HepG2 (cell line): ENCODE results near the gene CLCN1. TPM values are rescaled to one million over a fixed set of nuclear protein-coding genes. Genes with fewer than 3 reads are reported as not detected.

Experiments used
- ARNTL ChIP-seq: sonication (generic); formaldehyde crosslinking; IDR thresholded peaks from 2 replicates; pipeline ENCODE4 v1.4.0; 2020; ENCODE audit warnings: mild to moderate bottlenecking, missing genetic modification reagents
- BRD4 ChIP-seq: sonication (generic); formaldehyde crosslinking; IDR thresholded peaks from 2 replicates; pipeline ENCODE4 v1.4.0; 2020; ENCODE audit warnings: missing genetic modification reagents
- CENPT ChIP-seq: sonication (generic); formaldehyde crosslinking; IDR thresholded peaks from 2 replicates; pipeline ENCODE4 v1.8.0; 2022; ENCODE audit warnings: low read depth, mild to moderate bottlenecking, moderate library complexity, missing genetic modification reagents
- KDM6A ChIP-seq: IDR thresholded peaks from 2 replicates; pipeline ENCODE4 v1.6.1; 2016; ENCODE audit warnings: low read depth
- KLF11 ChIP-seq: IDR thresholded peaks from 2 replicates; pipeline ENCODE4 v1.6.1; 2016; ENCODE audit warnings: missing compliant biosample characterization
- PATZ1 ChIP-seq: sonication (generic); formaldehyde crosslinking; IDR thresholded peaks from 2 replicates; pipeline ENCODE4 v1.4.0; 2020; ENCODE audit warnings: missing genetic modification reagents
- RARA ChIP-seq: IDR thresholded peaks from 2 replicates; pipeline ENCODE4 v1.6.1; 2016; ENCODE audit warnings: missing genetic modification reagents, missing compliant biosample characterization
- REPIN1 ChIP-seq: sonication (generic); formaldehyde crosslinking; IDR thresholded peaks from 2 replicates; pipeline ENCODE4 v1.8.0; 2022; ENCODE audit warnings: missing genetic modification reagents, low read depth, mild to moderate bottlenecking, borderline replicate concordance
- SP140L ChIP-seq: sonication (generic); formaldehyde crosslinking; IDR thresholded peaks from 2 replicates; pipeline ENCODE4 v1.4.0; 2020; ENCODE audit warnings: missing genetic modification reagents, borderline replicate concordance
- TEAD2 ChIP-seq: sonication (generic); formaldehyde crosslinking; IDR thresholded peaks from 2 replicates; pipeline ENCODE4 v1.9.0; 2021; ENCODE audit warnings: missing genetic modification reagents
- TEAD3 ChIP-seq: optimal IDR thresholded peaks from 2 replicates; pipeline ENCODE3; 2016; ENCODE audit warnings: borderline replicate concordance
- TFDP2 ChIP-seq: sonication (generic); formaldehyde crosslinking; IDR thresholded peaks from 2 replicates; pipeline ENCODE4 v1.4.0; 2020; ENCODE audit warnings: missing genetic modification reagents
- ZBTB20 ChIP-seq: sonication (generic); formaldehyde crosslinking; IDR thresholded peaks from 2 replicates; pipeline ENCODE4 v1.8.1; 2023; ENCODE audit warnings: missing genetic modification reagents, low read depth, mild to moderate bottlenecking, borderline replicate concordance
- ZNF337 ChIP-seq: sonication (generic); formaldehyde crosslinking; IDR thresholded peaks from 2 replicates; pipeline ENCODE4 v1.5.1; 2020; ENCODE audit warnings: missing genetic modification reagents, low read depth, mild to moderate bottlenecking, borderline replicate concordance
- ZNF761 ChIP-seq: sonication (generic); formaldehyde crosslinking; conservative IDR thresholded peaks from 2 replicates; pipeline ENCODE4 v1.4.0; 2020; ENCODE audit warnings: mild to moderate bottlenecking, missing genetic modification reagents
- ZNF790 ChIP-seq: sonication (generic); formaldehyde crosslinking; IDR thresholded peaks from 2 replicates; pipeline ENCODE4 v1.8.0; 2022; ENCODE audit warnings: missing genetic modification reagents, mild to moderate bottlenecking, borderline replicate concordance
- ZNF792 ChIP-seq: IDR thresholded peaks from 2 replicates; pipeline ENCODE4 v1.6.1; 2016
- polyA plus RNA-seq, 8 experiments: library from polyadenylated mRNA; depleted of rRNA in 3 of 8; stranded (reverse) in 7 of 8; unstranded in 1 of 8; fragments of >200 nt; fragmentation: Illumina TruSeq in 4 of 8; extraction: Trizol in 4 of 8; gene quantifications; 2 replicates each; pipeline versions ENCODE4 v1.2.1 to v1.2.3, GENCODE V29; 2011 to 2016; ENCODE audit warnings: low read depth in 4 of 8, missing spikeins in 1 of 8, mixed read lengths in 1 of 8; ENCODE audit not compliant: insufficient read depth in 1 of 8
- total RNA-seq, 5 experiments: library from RNA; depleted of rRNA; stranded (reverse); fragments of >200 nt; fragmentation: Illumina TruSeq; extraction: Trizol; gene quantifications; 2 replicates each; pipeline ENCODE4 v1.2.3, GENCODE V29; 2016; ENCODE audit warnings: low read depth in 1 of 5
- TF ChIP-seq, protein P1 (sequence below): sonication (generic); formaldehyde crosslinking; IDR thresholded peaks from 2 replicates; pipeline ENCODE4 v1.4.0; 2020; ENCODE audit warnings: missing genetic modification reagents
- TF ChIP-seq, protein P2 (sequence below): sonication (generic); formaldehyde crosslinking; IDR thresholded peaks from 2 replicates; pipeline ENCODE4 v1.5.1; 2020; ENCODE audit warnings: mild to moderate bottlenecking, missing genetic modification reagents, moderate library complexity

Gene CLCN1
- total and polyA plus RNA-seq, 2 of the 13 experiments (the other 11 are each of a cell fraction or from before 2014, with no cell fraction given) = 0.01 TPM; not detected in 1

DNA sequence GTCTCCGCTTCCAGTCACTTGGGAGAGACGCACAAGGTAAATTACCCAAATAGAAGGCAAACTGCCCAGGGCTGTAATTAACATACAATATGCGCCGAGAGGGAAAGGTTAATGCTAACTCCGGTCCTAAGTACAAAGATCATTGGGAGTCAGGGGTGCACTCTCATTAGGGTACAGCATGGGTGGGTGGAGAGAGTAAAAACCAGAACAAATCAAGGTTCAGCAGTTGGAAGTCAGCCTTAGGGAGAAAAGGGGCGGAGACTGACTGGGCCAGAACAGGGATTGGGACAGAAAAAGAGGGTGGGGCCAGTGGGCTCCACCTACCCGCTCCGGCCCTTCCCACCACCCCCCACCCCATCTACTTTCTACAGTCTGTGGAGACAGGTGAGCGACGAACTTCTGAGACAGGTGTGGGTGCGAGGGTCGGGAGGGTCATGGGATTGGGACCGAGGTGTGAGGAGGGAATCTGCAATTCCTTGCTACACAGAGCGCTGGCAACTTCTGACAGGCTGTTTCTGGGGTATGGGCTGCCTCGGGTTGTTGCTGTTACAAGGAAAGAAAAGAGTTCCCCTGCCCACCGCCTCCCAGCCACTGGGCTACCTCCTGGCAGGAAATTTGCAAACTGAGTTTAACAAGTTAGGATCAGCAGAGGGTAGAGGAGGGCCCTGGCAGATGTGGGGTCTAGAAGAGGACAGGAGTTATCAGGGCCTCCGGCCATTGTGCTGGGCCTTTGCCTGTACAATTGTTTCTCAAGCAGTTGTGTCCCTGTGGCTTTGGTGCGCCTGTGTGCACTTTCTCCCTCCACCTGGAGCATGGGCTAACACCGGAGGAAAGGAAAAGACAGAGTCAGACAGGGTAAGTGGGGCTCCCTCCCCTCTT, 31.1 kb upstream of the CLCN1 start, which contains the start of gene TMEM139 (continued):
- TF ChIP-seq TFDP2 (CRISPR knock-in tag) = no peak
- TF ChIP-seq BRD4 (CRISPR knock-in tag) = no peak
- TF ChIP-seq TEAD3 = no peak
- no peak for TF ChIP-seq CENPT (CRISPR knock-in tag)
- TF ChIP-seq PATZ1 (CRISPR knock-in tag) = peak; percentile 33; the same call in 1 of the 2 replicates
- no peak for TF ChIP-seq ZNF761 (CRISPR knock-in tag)
- 0 out of 2 replicates have a peak, but pooled peaks have one; percentile 59 for TF ChIP-seq ZNF337 (CRISPR knock-in tag)
- TF ChIP-seq REPIN1 (CRISPR knock-in tag) = 0 out of 2 replicates have a peak, but pooled peaks have one; percentile 36
- peak; percentile 16; the same call in 1 of the 2 replicates for TF ChIP-seq RARA
- peak; percentile 46; the same call in 1 of the 2 replicates for TF ChIP-seq ZBTB20 (CRISPR knock-in tag)
- TF ChIP-seq, protein P1, sequence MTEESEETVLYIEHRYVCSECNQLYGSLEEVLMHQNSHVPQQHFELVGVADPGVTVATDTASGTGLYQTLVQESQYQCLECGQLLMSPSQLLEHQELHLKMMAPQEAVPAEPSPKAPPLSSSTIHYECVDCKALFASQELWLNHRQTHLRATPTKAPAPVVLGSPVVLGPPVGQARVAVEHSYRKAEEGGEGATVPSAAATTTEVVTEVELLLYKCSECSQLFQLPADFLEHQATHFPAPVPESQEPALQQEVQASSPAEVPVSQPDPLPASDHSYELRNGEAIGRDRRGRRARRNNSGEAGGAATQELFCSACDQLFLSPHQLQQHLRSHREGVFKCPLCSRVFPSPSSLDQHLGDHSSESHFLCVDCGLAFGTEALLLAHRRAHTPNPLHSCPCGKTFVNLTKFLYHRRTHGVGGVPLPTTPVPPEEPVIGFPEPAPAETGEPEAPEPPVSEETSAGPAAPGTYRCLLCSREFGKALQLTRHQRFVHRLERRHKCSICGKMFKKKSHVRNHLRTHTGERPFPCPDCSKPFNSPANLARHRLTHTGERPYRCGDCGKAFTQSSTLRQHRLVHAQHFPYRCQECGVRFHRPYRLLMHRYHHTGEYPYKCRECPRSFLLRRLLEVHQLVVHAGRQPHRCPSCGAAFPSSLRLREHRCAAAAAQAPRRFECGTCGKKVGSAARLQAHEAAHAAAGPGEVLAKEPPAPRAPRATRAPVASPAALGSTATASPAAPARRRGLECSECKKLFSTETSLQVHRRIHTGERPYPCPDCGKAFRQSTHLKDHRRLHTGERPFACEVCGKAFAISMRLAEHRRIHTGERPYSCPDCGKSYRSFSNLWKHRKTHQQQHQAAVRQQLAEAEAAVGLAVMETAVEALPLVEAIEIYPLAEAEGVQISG (CRISPR knock-in tag) = no peak
- TF ChIP-seq, protein P2, sequence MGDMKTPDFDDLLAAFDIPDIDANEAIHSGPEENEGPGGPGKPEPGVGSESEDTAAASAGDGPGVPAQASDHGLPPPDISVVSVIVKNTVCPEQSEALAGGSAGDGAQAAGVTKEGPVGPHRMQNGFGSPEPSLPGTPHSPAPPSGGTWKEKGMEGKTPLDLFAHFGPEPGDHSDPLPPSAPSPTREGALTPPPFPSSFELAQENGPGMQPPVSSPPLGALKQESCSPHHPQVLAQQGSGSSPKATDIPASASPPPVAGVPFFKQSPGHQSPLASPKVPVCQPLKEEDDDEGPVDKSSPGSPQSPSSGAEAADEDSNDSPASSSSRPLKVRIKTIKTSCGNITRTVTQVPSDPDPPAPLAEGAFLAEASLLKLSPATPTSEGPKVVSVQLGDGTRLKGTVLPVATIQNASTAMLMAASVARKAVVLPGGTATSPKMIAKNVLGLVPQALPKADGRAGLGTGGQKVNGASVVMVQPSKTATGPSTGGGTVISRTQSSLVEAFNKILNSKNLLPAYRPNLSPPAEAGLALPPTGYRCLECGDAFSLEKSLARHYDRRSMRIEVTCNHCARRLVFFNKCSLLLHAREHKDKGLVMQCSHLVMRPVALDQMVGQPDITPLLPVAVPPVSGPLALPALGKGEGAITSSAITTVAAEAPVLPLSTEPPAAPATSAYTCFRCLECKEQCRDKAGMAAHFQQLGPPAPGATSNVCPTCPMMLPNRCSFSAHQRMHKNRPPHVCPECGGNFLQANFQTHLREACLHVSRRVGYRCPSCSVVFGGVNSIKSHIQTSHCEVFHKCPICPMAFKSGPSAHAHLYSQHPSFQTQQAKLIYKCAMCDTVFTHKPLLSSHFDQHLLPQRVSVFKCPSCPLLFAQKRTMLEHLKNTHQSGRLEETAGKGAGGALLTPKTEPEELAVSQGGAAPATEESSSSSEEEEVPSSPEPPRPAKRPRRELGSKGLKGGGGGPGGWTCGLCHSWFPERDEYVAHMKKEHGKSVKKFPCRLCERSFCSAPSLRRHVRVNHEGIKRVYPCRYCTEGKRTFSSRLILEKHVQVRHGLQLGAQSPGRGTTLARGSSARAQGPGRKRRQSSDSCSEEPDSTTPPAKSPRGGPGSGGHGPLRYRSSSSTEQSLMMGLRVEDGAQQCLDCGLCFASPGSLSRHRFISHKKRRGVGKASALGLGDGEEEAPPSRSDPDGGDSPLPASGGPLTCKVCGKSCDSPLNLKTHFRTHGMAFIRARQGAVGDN (CRISPR knock-in tag) = peak; percentile 65
- TF ChIP-seq TEAD2 = no peak
- no peak for TF ChIP-seq ZNF790 (CRISPR knock-in tag)
- 0 out of 2 replicates have a peak, but pooled peaks have one; percentile 20 for TF ChIP-seq KDM6A (CRISPR knock-in tag)
- no peak for TF ChIP-seq SP140L (CRISPR knock-in tag)
- TF ChIP-seq KLF11 = no peak
- TF ChIP-seq ARNTL = no peak
- TF ChIP-seq ZNF792 (CRISPR knock-in tag) = 0 out of 2 replicates have a peak, but pooled peaks have one; percentile 24
